Neuron (in vitro differentiated cells): ENCODE results near the gene TAS1R3.

Source experiments
- H2AFZ ChIP-seq: one replicate; pipeline ENCODE4 v1.6.1; 2013; ENCODE audit warnings: low read depth, mild to moderate bottlenecking, inconsistent platforms, low read length, moderate library complexity
- H3K27me3 ChIP-seq: one replicate; pipeline ENCODE4 v1.6.1; 2013; ENCODE audit warnings: low read length; ENCODE audit not compliant: insufficient read depth
- H3K36me3 ChIP-seq: one replicate; pipeline ENCODE4 v1.6.1; 2013; ENCODE audit warnings: low read length; ENCODE audit not compliant: insufficient read depth
- H3K4me1 ChIP-seq: one replicate; pipeline ENCODE4 v1.6.1; 2013; ENCODE audit warnings: low read length; ENCODE audit not compliant: insufficient read depth
- H3K4me3 ChIP-seq: 2 replicates; pipeline ENCODE4 v1.5.1; 2013; ENCODE audit warnings: mild to moderate bottlenecking, low read length, moderate library complexity
- H3K9me3 ChIP-seq: one replicate; pipeline ENCODE4 v1.6.1; 2013; ENCODE audit warnings: low read length

The TAS1R3 gene

DNA sequence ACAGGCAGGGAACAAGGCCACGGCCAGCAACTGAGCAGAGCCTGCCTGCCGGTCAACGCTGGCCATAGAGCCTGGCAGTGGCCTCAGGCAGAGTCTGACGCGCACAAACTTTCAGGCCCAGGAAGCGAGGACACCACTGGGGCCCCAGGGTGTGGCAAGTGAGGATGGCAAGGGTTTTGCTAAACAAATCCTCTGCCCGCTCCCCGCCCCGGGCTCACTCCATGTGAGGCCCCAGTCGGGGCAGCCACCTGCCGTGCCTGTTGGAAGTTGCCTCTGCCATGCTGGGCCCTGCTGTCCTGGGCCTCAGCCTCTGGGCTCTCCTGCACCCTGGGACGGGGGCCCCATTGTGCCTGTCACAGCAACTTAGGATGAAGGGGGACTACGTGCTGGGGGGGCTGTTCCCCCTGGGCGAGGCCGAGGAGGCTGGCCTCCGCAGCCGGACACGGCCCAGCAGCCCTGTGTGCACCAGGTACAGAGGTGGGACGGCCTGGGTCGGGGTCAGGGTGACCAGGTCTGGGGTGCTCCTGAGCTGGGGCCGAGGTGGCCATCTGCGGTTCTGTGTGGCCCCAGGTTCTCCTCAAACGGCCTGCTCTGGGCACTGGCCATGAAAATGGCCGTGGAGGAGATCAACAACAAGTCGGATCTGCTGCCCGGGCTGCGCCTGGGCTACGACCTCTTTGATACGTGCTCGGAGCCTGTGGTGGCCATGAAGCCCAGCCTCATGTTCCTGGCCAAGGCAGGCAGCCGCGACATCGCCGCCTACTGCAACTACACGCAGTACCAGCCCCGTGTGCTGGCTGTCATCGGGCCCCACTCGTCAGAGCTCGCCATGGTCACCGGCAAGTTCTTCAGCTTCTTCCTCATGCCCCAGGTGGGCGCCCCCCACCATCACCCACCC, at the start of gene TAS1R3:
TAS1R3 (plus strand) TSS at position 213 of the 898 bp plus-strand sequence; CDS start at position 279, 66 bp downstream.
- Histone ChIP-seq H3K27me3 (no peaks in the 10 kb centered on the region), H3K4me3 (no peak within 1 kb of the TSS), H3K4me1 (peaks cover 12% of the 10 kb centered on the region), H2AFZ (no peak within 1 kb of the TSS), H3K9me3 (no peaks in the 10 kb centered on the region), H3K36me3 (peaks cover 16% of the 10 kb centered on the region)

DNA sequence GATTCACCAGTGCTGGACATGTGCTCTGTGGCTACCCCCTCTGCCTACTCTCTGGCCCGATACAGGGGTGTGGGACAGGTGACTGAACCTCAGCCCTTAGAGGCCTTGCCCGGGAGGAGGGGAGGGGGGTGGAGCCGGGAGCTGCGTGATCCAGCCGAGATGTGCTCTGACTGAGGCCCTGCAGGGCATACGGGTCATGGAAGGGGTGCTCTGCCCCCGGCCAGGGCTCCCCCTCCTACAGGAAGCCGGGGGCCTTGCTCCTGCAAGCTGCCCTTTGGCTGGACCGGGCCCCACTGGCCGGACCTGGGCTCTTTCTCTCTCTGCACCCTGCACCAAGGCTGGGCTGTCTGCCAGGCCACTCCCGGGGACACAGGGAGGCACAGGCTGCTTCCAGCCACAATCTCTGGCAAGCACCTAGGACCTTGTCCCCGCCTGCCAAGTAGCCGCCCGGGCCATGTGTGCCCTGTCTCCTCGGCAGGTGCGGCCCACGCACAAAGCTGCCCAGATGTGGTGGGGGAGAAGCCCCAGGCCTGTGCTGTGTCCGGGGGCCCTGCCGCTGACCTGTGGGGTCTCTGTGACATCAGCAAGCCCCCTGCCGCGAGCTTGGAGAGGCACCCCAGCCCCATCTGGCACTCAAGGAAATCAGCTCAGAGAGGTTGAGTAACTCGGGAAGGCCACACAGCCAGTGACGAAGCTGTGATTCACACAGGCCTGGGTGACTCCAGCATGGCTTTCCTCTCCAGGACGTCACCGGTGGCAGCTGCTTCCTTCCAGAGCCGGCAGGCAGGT, 49.4 kb upstream of the TAS1R3 start:
- Histone ChIP-seq H3K4me3 (no peak overlapping the region), H3K9me3 (no peaks in the 10 kb centered on the region), H3K4me1 (no peaks in the 10 kb centered on the region), H2AFZ (no peak overlapping the region), H3K36me3 (no peaks in the 10 kb centered on the region), H3K27me3 (no peaks in the 10 kb centered on the region)

DNA sequence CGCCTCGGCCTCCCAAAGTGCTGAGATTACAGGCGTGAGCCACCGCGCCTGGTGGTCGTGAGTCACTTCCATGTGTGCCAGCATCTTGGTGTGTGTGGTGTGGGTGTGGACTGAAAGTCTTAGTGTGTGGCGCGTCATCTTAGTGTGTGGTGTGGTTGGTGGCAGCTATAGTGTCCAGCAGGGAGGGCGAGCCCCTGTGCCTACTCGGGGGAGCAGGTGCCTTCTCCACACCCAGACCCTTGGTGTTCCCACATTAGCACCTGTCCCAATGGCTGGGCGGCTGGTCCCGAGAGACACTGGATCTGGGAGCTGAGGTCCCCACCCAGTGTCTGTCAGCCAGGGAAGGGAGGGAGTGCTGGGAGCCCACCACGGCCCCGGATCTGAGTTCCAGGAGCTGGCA, 48.1 kb upstream of the TAS1R3 start:
- H3K9me3 ChIP-seq, result no peaks in the 10 kb centered on the region
- no peak overlapping the region for H3K4me3 ChIP-seq
- no peaks in the 10 kb centered on the region for H3K4me1 ChIP-seq
- no peak overlapping the region for H2AFZ ChIP-seq
- no peaks in the 10 kb centered on the region for H3K27me3 ChIP-seq
- no peaks in the 10 kb centered on the region for H3K36me3 ChIP-seq

DNA sequence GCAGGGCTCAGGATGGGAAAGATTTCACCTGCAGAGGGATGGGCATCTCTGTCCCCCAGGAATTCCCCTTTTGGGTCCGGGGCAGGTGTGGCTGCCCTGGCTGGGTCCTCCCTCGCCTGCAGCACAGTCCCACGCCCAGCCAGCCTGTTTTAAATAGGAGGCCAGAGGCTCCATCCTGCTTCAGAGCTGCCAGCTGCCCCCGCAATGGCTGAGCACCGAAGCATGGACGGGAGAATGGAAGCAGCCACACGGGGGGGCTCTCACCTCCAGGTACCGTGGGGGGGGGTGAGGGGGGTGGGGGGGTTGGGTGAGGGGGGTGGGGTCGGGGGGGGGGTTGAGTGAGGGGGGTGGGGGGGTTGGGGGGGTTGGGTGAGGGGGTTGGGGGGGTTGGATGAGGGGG, 47.3 kb upstream of the TAS1R3 start:
- H3K36me3 ChIP-seq, result no peaks in the 10 kb centered on the region
- H3K4me3 ChIP-seq, result no peak overlapping the region
- H3K4me1 ChIP-seq, result no peaks in the 10 kb centered on the region
- no peak overlapping the region for H2AFZ ChIP-seq
- no peaks in the 10 kb centered on the region for H3K27me3 ChIP-seq
- no peaks in the 10 kb centered on the region for H3K9me3 ChIP-seq

DNA sequence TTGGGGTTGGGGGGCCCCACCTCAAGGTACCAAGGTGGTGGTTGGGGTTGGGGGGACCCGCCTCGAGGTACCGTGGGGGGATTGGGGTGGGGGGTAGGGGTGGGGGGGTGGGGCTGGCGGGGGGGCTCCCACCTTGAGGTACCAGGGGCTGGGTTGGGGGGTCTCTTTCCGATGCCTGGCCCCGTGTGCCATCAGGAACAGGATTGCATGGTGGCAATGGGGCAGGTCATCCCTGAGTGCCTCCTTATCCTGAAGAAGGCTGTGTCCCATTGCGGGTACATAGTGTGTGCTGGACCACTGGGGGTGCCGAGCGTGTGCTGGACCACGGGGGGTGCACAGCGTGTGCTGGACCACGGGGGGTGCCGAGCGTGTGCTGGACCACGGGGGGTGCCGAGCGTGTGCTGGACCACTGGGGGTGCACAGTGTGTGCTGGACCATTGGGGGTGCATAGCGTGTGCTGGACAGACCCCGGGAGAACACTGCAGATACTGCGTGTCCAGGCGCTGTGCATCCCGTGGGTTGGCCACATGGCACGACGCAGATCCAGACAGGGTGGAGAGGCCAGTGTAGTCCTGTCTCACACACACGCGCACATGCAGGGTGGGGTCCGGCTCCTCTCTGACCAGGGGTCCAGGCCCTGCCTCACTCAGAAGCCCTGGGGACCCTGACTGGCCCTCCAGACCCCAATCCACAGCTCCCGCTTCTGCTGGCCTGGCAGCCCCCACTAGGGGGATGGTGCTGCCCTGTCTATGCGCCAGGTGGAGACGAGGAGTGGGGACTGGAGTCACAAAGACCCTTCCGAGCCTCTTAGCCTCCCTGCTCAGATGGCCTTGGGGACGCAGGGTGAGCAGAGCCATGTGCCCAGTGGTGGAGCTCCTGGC, 46.6 kb upstream of the TAS1R3 start:
- H3K4me1 ChIP-seq, result no peaks in the 10 kb centered on the region
- no peak overlapping the region for H2AFZ ChIP-seq
- no peaks in the 10 kb centered on the region for H3K36me3 ChIP-seq
- no peaks in the 10 kb centered on the region for H3K9me3 ChIP-seq
- no peaks in the 10 kb centered on the region for H3K27me3 ChIP-seq
- no peak overlapping the region for H3K4me3 ChIP-seq

DNA sequence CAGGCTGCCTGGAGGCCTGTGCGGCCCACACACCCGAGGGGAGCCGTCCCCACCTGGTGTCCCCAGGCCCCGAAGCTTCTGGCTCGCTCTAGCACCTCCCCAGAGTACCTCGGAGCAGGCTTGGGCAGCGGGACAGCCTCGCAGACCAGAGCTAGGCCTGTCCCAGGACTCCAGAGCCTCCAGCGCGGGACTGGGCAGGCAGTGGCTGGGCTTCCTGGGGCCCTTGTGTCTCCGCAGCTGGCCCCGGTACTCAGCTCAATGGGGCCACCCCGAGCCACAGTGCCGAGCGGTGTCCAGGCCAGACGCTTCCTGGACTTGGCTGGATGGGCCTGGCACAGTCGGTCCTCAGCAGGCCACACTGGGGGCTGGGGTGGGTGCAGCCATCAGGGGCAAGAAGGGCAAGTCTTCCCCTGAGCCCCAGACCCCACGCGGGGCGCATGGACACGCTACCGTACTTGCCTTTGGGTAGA, 45.9 kb upstream of the TAS1R3 start:
- Histone ChIP-seq H3K27me3 (no peaks in the 10 kb centered on the region), H3K4me1 (no peaks in the 10 kb centered on the region), H2AFZ (no peak overlapping the region), H3K4me3 (no peak overlapping the region), H3K36me3 (no peaks in the 10 kb centered on the region), H3K9me3 (no peaks in the 10 kb centered on the region)

DNA sequence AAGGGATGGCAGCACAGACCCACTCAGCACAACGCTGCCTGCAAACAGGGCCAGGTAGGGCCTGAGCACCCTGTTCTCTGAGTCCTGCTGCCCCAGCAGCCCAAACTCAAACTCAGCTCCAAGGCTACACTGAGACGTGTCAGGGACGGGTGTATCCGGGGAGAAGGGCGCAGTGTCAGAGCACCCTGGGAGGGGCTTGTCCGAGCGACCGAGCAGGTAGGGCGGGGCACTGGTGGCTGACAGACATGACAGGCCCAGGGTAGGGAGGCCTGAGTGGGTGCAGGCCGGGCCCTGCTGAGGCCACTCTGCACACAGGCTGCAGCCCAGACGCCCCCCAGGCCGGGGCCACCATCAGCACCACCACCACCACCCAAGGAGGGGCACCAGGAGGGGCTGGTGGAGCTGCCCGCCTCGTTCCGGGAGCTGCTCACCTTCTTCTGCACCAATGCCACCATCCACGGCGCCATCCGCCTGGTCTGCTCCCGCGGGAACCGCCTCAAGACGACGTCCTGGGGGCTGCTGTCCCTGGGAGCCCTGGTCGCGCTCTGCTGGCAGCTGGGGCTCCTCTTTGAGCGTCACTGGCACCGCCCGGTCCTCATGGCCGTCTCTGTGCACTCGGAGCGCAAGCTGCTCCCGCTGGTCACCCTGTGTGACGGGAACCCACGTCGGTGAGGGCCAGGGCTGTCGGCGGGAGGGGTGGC, 45.3 kb upstream of the TAS1R3 start:
- H3K4me1 ChIP-seq, result no peaks in the 10 kb centered on the region
- no peaks in the 10 kb centered on the region for H3K36me3 ChIP-seq
- no peaks in the 10 kb centered on the region for H3K9me3 ChIP-seq
- H2AFZ ChIP-seq, result no peak overlapping the region
- no peak overlapping the region for H3K4me3 ChIP-seq
- no peaks in the 10 kb centered on the region for H3K27me3 ChIP-seq

DNA sequence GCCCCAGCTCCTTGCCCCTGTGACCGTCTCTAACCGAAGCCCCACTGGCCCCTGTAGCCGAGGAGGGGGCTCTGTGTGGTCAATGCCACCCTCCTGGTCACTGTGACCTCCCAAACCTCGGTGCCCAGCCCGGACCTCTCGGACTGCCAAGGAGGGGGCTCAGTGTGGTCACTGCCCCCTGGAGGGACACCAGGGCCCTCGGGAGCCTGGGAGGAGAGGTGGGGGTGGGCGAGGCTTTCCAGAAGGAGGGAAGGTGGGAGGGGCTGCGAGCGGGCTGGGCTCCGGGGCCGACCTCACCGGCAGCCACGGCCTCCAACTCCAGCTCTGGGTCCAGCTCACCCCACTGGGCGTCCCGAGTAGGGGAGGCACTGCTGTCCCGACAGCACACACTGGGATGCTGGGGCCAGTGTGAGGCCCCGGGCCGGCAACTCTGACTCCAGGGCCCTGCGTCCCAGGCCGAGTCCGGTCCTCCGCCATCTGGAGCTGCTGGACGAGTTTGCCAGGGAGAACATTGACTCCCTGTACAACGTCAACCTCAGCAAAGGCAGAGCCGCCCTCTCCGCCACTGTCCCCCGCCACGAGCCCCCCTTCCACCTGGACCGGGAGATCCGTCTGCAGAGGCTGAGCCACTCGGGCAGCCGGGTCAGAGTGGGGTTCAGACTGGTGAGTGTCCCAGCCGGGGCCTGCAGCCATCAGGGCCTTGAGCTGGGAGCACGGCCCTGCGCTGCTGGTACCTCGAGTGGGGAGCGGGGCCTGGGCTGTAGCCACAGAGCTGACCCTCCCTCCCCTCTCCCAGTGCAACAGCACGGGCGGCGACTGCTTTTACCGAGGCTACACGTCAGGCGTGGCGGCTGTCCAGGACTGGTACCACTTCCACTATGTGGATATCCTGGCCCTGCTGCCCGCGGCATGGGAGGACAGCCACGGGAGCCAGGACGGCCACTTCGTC, 44.5 kb upstream of the TAS1R3 start:
- no peaks in the 10 kb centered on the region for H3K36me3 ChIP-seq
- H3K4me3 ChIP-seq, result no peak overlapping the region
- no peaks in the 10 kb centered on the region for H3K4me1 ChIP-seq
- no peaks in the 10 kb centered on the region for H3K27me3 ChIP-seq
- H2AFZ ChIP-seq, result no peak overlapping the region
- H3K9me3 ChIP-seq, result no peaks in the 10 kb centered on the region

DNA sequence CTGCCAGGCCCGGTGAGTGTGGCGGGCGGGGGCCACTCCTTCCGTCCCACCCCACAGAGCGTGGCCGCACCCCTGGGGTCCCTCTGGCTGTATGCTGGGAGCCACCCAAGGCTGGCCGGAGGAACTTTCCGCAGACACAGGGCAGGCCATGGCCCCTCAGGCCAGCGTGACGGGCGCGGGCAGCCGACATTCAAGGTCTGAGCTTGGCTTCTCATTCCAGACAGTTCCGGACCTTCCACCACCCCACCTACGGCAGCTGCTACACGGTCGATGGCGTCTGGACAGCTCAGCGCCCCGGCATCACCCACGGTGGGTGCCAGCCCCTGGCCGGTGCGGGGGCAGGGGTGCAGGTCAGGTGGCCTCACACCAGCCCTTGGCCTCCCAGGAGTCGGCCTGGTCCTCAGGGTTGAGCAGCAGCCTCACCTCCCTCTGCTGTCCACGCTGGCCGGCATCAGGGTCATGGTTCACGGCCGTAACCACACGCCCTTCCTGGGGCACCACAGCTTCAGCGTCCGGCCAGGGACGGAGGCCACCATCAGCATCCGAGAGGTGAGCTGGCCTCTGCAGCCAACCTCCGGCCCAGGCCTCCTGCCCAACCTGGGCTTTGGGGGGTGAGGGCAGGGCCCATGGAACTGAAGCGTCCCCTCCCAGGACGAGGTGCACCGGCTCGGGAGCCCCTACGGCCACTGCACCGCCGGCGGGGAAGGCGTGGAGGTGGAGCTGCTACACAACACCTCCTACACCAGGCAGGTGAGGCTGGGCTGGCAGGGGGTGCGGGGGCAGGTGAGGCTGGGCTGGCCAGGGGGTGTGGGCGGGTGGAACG, 43.6 kb upstream of the TAS1R3 start:
- no peak overlapping the region for H3K4me3 ChIP-seq
- no peaks in the 10 kb centered on the region for H3K27me3 ChIP-seq
- no peaks in the 10 kb centered on the region for H3K4me1 ChIP-seq
- H3K9me3 ChIP-seq, result no peaks in the 10 kb centered on the region
- H3K36me3 ChIP-seq, result no peaks in the 10 kb centered on the region
- H2AFZ ChIP-seq, result no peak overlapping the region

DNA sequence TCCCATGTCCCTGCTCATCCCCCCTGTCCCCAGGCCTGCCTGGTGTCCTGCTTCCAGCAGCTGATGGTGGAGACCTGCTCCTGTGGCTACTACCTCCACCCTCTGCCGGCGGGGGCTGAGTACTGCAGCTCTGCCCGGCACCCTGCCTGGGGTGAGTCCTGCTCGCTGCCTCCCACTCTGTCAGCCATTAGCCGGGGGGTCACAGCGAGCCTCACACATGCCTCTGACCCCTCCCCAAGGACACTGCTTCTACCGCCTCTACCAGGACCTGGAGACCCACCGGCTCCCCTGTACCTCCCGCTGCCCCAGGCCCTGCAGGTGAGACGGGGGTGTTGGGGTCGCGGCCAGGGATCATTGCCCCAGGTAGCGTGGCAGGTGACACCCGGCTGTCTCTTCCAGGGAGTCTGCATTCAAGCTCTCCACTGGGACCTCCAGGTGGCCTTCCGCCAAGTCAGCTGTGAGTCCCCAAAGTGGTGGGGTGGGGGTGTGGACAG, 40.8 kb upstream of the TAS1R3 start:
- H3K4me3 ChIP-seq, result no peak overlapping the region
- H2AFZ ChIP-seq, result no peak overlapping the region
- no peaks in the 10 kb centered on the region for H3K4me1 ChIP-seq
- H3K36me3 ChIP-seq, result peaks cover 15% of the 10 kb centered on the region
- no peaks in the 10 kb centered on the region for H3K27me3 ChIP-seq
- no peaks in the 10 kb centered on the region for H3K9me3 ChIP-seq

DNA sequence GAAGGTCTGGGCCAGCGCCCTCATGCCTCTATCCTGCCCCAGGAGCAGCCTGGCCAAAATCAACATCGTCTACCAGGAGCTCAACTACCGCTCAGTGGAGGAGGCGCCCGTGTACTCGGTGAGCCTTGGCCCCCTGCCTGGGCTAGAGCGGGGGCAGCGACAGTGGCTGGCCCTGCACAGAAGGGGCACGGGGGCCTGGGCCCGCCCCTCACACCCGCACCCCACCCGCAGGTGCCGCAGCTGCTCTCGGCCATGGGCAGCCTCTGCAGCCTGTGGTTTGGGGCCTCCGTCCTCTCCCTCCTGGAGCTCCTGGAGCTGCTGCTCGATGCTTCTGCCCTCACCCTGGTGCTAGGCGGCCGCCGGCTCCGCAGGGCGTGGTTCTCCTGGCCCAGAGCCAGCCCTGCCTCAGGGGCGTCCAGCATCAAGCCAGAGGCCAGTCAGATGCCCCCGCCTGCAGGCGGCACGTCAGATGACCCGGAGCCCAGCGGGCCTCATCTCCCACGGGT, 40.0 kb upstream of the TAS1R3 start:
- Histone ChIP-seq H3K4me1 (no peaks in the 10 kb centered on the region), H3K27me3 (no peaks in the 10 kb centered on the region), H2AFZ (no peak overlapping the region), H3K9me3 (no peaks in the 10 kb centered on the region), H3K4me3 (no peak overlapping the region), H3K36me3 (peaks cover 22% of the 10 kb centered on the region)
